IPS-20b (cell line): ENCODE measurements around the gene BRD7.

Source experiments
- H3K27ac ChIP-seq: one replicate; pipeline ENCODE4 v1.5.1; 2013; ENCODE audit warnings: low read length
- H3K27me3 ChIP-seq: 2 replicates; pipeline ENCODE4 v1.6.1; 2013; ENCODE audit warnings: mild to moderate bottlenecking, low read length, inconsistent platforms; ENCODE audit not compliant: insufficient read depth
- H3K36me3 ChIP-seq: 2 replicates; pipeline ENCODE4 v1.6.1; 2013; ENCODE audit warnings: low read depth, mild to moderate bottlenecking, inconsistent platforms, low read length, moderate library complexity; ENCODE audit not compliant: insufficient read depth
- H3K4me1 ChIP-seq: 2 replicates; pipeline ENCODE4 v1.6.1; 2013; ENCODE audit warnings: mild to moderate bottlenecking, control low read depth, inconsistent platforms, low read length, moderate library complexity; ENCODE audit not compliant: insufficient read depth
- H3K4me3 ChIP-seq: 2 replicates; pipeline ENCODE4 v1.5.1; 2013; ENCODE audit warnings: mild to moderate bottlenecking, low read length, inconsistent platforms
- H3K9ac ChIP-seq: 2 replicates; pipeline ENCODE4 v1.6.1; 2013; ENCODE audit warnings: low read depth, mild to moderate bottlenecking, inconsistent platforms, low read length, moderate library complexity
- H3K9me3 ChIP-seq: 2 replicates; pipeline ENCODE4 v1.6.1; 2013; ENCODE audit warnings: mild to moderate bottlenecking, low read depth, low read length, inconsistent platforms; ENCODE audit not compliant: insufficient read depth

The BRD7 gene

DNA sequence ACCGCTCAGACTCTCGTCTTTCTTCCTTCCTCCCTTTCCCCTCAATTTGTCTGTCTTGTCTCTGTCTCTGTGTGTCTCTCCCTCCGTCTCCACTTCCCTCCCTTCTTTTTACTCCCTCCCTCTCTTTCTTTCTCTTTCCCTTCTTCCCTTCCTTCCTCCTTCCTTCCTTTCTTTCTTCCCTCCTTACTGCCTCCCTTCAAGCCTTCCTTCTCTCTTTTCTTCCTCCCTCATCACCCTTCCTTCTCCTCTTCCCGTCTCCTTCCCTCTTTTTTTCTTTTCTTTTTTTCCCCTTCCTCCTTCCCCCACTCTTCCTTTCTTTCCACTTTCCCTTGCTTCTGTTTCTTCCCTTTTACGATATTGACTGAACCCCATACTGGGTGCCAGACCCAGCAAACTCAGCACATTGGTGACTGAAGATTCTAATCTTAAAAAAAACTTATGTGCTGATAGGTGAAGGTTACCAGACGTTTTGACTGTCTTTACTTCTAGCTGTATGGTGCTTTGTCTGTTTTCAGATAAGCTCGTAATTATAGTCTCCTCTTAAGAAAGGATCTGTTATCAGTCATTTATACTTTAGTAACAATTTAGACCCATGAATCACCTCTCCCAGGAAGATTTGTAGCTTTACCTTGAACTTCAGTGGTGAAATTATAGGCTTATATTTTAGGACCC is 481 bp upstream of the BRD7 start:
- H3K36me3 ChIP-seq = peaks cover 30% of the 10 kb centered on the region
- no peak overlapping the region for H3K27ac ChIP-seq
- H3K9ac ChIP-seq = peak overlapping the region; percentile 54; the same call in 1 of the 2 replicates
- peaks cover 11% of the 10 kb centered on the region; the same call in 1 of the 2 replicates for H3K4me1 ChIP-seq
- peak overlapping the region; percentile 55 for H3K4me3 ChIP-seq
- no peaks in the 10 kb centered on the region for H3K27me3 ChIP-seq
- H3K9me3 ChIP-seq = no peaks in the 10 kb centered on the region

DNA sequence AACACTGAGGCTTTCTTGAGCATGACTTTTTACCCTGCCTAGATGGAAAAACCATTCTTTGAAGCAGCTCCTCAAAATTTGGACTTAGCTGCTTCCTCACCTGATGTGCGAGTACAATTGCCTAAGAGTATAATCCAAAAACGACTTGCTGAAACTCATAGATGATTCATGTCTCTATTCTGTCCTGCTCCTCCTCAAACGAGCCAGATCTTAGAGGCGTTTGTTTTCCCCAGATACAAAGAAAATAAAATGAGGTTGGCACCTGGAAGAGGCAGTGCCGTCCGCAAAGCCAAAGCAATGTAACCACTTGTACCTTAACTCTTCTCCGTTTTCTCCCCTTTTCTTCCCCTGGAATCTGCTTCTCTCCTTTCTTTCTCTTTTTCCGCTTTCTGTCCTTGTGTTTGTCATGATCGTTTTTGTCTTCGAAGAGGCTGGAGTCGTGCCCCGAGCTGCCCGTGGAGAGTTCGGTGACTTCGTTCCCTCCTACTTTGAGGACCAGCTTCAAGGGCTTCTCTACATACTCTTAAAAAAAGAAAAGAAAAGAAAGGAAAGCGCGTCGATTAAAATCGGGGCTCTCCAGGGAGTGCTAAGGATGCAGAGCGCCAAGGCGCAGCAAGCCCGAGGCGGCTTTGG is 895 bp downstream of the BRD7 start:
- Histone ChIP-seq H3K27ac (no peak overlapping the region), H3K9ac (peak overlapping the region; percentile 90)

DNA sequence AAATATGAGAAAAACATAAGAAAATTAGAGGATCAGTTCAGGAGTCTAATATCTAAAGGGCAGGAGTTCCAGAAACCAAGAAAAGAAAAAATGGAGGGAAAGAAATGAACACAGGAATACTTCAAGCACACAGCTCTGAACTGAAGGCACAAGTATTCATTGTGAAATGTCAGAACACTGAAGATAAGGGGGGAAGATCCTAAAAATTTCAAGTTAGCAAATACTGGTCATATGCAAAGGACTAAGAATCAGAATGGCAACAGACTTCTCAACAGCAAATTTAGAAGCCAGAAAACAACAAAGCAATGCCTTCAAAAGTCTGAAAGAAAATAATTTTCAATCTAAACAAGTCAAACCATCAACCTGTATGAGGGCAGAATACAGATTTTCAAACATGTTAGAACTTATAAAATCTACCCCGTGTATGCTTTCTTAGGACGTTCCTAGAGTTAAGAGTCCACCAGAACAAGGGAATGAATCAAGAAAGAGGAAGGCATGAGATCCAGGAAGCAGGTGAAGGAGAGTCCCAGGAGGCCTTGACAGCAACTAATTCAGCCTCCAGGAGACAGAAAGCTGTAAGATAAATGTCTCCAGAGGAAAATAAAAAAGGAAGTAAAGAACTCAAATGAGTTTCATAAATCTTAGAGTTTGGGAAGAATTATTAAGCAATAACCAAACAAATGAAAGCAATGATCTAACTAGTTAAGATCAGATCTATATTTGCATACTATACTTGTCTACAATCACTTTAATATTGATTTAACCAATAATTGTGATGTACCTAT is 2.8 kb downstream of the BRD7 start:
- H3K4me3 ChIP-seq = no peak overlapping the region
- no peaks in the 10 kb centered on the region for H3K27me3 ChIP-seq
- H3K4me1 ChIP-seq = peaks cover 11% of the 10 kb centered on the region; the same call in 1 of the 2 replicates
- H3K9ac ChIP-seq = no peak overlapping the region
- H3K36me3 ChIP-seq = peaks cover 63% of the 10 kb centered on the region
- H3K9me3 ChIP-seq = no peaks in the 10 kb centered on the region
- H3K27ac ChIP-seq = no peak overlapping the region

More for the DNA sequence above, 895 bp downstream of the BRD7 start:
- Histone ChIP-seq H3K27me3 (no peaks in the 10 kb centered on the region), H3K4me1 (peaks cover 11% of the 10 kb centered on the region; the same call in 1 of the 2 replicates), H3K36me3 (peaks cover 44% of the 10 kb centered on the region), H3K4me3 (peak overlapping the region; percentile 88), H3K9me3 (no peaks in the 10 kb centered on the region)

DNA sequence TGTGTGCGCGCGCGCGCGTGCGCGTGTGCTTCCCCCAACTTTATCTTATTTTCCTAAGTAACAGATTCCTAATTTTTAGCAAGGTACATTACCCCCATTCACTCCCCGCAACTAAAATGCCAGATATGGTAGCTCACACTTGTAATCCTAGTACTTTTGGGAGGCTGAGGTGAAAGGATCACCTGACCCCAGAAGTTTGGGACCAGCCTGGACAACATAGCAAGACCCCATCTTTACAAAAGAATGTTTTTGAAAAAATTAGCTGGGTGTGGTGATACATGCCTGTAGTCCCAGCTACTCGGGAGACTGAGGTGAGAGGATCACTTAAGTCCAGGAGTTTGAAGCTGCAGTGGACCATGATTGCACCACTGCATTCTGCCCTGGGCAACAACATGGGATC is 5.1 kb downstream of the BRD7 start:
- Histone ChIP-seq H3K9ac (no peak overlapping the region), H3K36me3 (peaks cover 86% of the 10 kb centered on the region), H3K27me3 (no peaks in the 10 kb centered on the region), H3K27ac (no peak overlapping the region), H3K4me1 (peaks cover 13% of the 10 kb centered on the region), H3K4me3 (no peak overlapping the region), H3K9me3 (no peaks in the 10 kb centered on the region)

DNA sequence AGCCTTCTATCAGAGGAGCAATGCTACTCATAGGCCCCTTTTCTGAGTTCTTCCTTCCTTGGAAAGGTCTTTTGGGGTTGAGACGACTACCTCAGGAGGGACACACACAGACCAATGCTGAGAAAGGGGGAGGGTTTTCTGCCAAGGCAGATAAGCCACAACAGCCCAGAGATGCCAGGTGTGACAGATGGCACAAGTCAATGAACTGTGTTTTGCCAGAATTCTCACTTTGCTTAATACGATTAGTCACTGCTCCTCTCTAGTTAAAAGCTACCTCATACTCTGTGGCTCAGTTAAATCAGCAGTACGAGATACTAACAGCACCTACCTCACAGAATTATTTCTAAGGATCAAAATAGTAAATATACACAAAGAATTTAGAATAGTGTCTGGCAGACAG is 8.0 kb downstream of the BRD7 start:
- Histone ChIP-seq H3K4me1 (peaks cover 6% of the 10 kb centered on the region; the same call in 1 of the 2 replicates), H3K9me3 (no peaks in the 10 kb centered on the region), H3K27me3 (no peaks in the 10 kb centered on the region), H3K36me3 (peaks cover 91% of the 10 kb centered on the region), H3K9ac (no peak overlapping the region), H3K27ac (no peak overlapping the region), H3K4me3 (no peak overlapping the region)

DNA sequence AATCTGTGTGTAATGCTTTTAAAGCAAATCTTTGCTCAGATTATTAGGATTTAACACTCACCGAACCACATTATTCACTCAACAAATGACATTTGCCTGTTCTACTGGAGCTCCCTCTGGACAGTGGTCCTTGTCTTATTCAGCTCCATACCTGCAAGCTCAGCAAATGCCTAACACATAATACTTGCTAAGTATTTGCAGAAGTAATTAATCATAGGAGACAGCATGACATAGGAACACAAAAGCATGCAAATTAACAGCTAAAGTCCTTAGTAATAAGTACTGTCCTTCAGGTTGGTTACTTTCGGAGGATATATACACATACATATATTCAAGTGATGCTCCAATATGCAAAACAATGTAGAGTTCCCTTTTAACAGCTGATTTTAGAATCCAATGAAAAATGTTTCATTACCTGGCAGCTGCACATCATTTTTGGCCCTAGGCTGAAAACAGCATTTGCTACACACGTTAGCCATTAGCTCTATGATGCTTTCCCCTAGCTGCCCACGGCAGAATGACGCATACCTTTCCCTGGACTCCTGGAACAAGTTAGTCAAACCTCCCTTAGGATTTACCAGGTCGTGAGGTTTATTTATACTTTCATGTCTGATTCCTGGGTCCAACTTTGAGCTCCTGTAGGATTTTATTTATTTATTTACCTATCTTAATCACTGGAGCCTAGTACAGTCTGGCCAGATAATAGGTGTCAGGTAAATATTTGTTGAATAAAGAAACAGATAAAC is 8.6 kb downstream of the BRD7 start:
- no peak overlapping the region for H3K9ac ChIP-seq
- H3K27ac ChIP-seq = no peak overlapping the region
- H3K9me3 ChIP-seq = no peaks in the 10 kb centered on the region
- H3K36me3 ChIP-seq = peaks cover 86% of the 10 kb centered on the region
- no peak overlapping the region for H3K4me3 ChIP-seq
- H3K4me1 ChIP-seq = peaks cover 6% of the 10 kb centered on the region; the same call in 1 of the 2 replicates
- no peaks in the 10 kb centered on the region for H3K27me3 ChIP-seq

DNA sequence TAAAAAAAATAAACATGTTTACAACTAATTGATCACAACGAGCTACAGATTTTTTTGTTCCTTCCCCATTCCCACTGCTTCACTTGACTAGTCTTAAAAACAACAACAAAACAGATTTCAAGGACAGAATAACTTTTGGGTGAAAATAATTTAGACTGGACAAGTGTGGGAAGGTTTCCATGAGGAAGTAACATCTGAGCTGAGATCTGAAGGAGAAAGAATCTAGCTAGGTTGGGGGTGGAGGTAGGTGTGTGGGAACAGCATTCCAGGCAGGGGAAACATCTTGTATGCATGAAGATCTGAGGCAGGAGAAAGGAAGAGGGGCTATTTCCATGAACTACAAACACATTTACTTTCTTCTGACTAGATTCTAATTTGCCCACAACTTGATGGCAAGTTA is 9.2 kb downstream of the BRD7 start:
- Histone ChIP-seq H3K9me3 (no peaks in the 10 kb centered on the region), H3K36me3 (peaks cover 81% of the 10 kb centered on the region), H3K27ac (no peak overlapping the region), H3K4me1 (peaks cover 6% of the 10 kb centered on the region; the same call in 1 of the 2 replicates), H3K27me3 (no peaks in the 10 kb centered on the region), H3K9ac (no peak overlapping the region), H3K4me3 (no peak overlapping the region)

DNA sequence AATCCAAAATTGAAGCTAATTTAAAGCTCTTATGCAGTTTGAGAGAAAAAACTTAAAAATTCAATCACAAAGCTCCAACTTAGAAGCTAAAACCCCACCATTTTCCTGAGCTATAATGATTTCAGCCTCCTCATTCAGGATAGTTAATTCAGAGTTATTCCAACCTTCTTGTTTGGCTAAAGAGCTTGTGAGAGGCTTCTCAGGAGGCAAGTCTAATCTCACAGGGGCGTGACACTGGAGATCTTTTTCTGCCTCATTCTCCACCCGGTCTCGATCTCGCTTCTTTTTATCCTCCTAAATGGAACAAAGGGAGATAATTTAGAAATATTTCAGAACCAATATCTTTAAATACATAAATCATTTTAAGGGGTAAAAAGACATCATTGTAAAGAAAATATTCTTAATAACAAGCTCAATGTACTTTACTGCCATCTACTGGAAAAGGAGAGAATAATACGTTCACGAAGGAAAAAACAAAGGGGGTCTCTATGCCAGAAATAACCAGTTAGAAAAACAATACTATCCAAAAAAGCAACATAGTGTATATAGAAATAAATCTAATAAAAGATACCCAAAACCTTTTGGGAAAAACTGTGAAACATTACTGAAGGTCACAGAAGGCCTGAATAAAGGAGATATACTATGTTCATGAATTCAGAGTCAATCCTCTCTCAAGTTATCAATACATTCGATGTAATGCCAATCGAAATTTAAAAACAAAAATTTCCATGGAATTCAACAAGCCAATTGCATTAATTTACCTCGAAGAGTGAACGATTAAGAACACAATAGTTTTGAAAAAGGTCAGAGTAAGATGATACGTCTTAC is 13.9 kb downstream of the BRD7 start:
- Histone ChIP-seq H3K27me3 (no peaks in the 10 kb centered on the region), H3K4me3 (no peak overlapping the region), H3K4me1 (peaks cover under 1% of the 10 kb centered on the region; the same call in 1 of the 2 replicates), H3K9ac (no peak overlapping the region), H3K9me3 (no peaks in the 10 kb centered on the region), H3K36me3 (peaks cover 79% of the 10 kb centered on the region), H3K27ac (no peak overlapping the region)

DNA sequence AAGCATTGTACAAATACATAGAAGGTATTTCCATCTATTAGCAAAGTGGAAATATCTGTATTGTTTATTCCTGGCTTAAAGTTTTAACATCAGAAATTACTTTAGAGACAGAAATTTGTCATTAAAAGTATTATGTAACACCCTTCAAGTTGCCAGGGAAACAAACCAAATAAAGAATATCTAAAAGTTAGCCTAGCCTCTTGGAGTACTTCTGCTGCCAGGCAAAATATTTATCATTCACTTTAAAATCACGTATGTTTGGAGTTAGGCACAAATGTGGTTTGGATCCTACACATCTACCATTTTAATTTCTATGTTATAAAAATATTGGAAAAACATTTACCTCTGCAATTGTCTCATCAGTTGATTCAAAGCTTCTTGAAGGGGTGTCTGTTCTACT is 14.7 kb downstream of the BRD7 start:
- no peak overlapping the region for H3K9ac ChIP-seq
- no peaks in the 10 kb centered on the region for H3K27me3 ChIP-seq
- peaks cover 79% of the 10 kb centered on the region for H3K36me3 ChIP-seq
- no peaks in the 10 kb centered on the region for H3K9me3 ChIP-seq
- no peak overlapping the region for H3K27ac ChIP-seq
- H3K4me3 ChIP-seq = no peak overlapping the region
- no peaks in the 10 kb centered on the region for H3K4me1 ChIP-seq

DNA sequence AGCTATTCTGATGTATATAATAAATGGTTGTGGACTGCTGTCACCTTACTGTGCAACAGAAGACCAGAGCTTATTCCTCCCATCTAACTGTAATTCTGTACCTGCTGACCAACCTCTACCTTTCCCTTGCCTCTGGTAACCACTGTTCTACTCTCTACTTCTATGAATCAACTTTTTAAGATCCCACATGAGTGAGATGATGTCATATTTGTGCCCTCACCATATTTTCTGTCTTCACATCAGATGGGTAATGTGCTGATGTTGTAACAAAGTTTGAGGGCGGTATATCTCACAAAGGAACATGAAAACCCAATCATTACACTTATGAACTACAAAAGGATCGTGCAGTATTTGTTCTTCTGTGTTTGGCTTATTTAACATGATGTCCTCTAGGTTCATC is 16.8 kb downstream of the BRD7 start:
- no peak overlapping the region for H3K27ac ChIP-seq
- H3K4me1 ChIP-seq = no peaks in the 10 kb centered on the region
- no peak overlapping the region for H3K4me3 ChIP-seq
- peaks cover 57% of the 10 kb centered on the region for H3K36me3 ChIP-seq
- H3K9ac ChIP-seq = no peak overlapping the region
- H3K27me3 ChIP-seq = no peaks in the 10 kb centered on the region
- H3K9me3 ChIP-seq = no peaks in the 10 kb centered on the region

DNA sequence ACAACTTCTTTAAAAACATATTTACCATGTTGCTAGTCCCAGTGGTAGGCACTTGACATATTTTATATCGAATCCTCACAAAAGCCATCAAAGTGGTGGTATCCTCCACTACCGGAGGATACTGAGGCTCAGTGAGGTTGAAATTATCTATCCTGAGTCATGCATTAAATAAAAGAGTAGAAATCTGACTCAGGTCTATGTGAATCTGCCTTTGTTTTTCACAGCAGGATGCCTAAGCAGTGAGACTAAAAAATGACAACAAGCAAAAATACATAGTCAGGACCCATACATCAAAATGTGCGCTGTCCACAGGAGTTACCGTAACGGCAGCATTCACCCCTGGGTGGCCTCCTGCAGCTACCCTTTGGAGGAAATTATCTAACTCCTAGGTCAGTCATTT is 17.7 kb downstream of the BRD7 start:
- H3K4me1 ChIP-seq = no peaks in the 10 kb centered on the region
- no peak overlapping the region for H3K9ac ChIP-seq
- H3K36me3 ChIP-seq = peaks cover 54% of the 10 kb centered on the region
- H3K27me3 ChIP-seq = no peaks in the 10 kb centered on the region
- no peaks in the 10 kb centered on the region for H3K9me3 ChIP-seq
- H3K27ac ChIP-seq = no peak overlapping the region
- no peak overlapping the region for H3K4me3 ChIP-seq
